GM21515 (cell line): ENCODE data around the gene B3GNT4.
"Not testable (repeated sequence)": the region's sequence is repeated elsewhere in the genome, so short reads cannot be mapped to it uniquely, and the experiment has no call there.

Source experiments
- ATAC-seq: cut with Tn5 transposase; IDR thresholded peaks from one replicate; pipeline ENCODE4 v1.9.1; 2021; ENCODE audit not compliant: unreplicated experiment

The B3GNT4 gene

GRCh38 chr12:122187466-122187865, 16.0 kb upstream of the B3GNT4 start:
- no peak for ATAC-seq

GRCh38 chr12:122189626-122190475, 13.7 kb upstream of the B3GNT4 start:
- ATAC-seq, result no peak

GRCh38 chr12:122190842-122191668, 12.5 kb upstream of the B3GNT4 start:
- no peak for ATAC-seq

GRCh38 chr12:122192441-122192840, 11.1 kb upstream of the B3GNT4 start:
- no peak for ATAC-seq

- ATAC-seq, result no peak
Measured at GRCh38 chr12:122194804-122195203, 8.7 kb upstream of the B3GNT4 start.

- no peak for ATAC-seq
Measured at GRCh38 chr12:122195405-122195804, 8.1 kb upstream of the B3GNT4 start.

GRCh38 chr12:122197612-122197966, 5.9 kb upstream of the B3GNT4 start:
- ATAC-seq, result no peak

GRCh38 chr12:122199484-122200355, 3.8 kb upstream of the B3GNT4 start:
- no peak for ATAC-seq

- ATAC-seq, result no peak
Measured at GRCh38 chr12:122200541-122201175, 2.9 kb upstream of the B3GNT4 start.

- no peak for ATAC-seq
Measured at GRCh38 chr12:122201381-122201780, 2.1 kb upstream of the B3GNT4 start.

- no peak for ATAC-seq
Measured at GRCh38 chr12:122202017-122202416, 1.5 kb upstream of the B3GNT4 start.

GRCh38 chr12:122202811-122203210, 698 bp upstream of the B3GNT4 start:
- not testable (repeated sequence) for ATAC-seq

- peak; percentile 28 for ATAC-seq
Measured at GRCh38 chr12:122204167-122205052, 901 bp downstream of the B3GNT4 start.

- no peak for ATAC-seq
Measured at GRCh38 chr12:122205053-122205925, 1.8 kb downstream of the B3GNT4 start.

GRCh38 chr12:122206111-122206881, 2.8 kb downstream of the B3GNT4 start:
- no peak for ATAC-seq

- no peak for ATAC-seq
Measured at GRCh38 chr12:122206976-122207375, 3.5 kb downstream of the B3GNT4 start.

- no peak for ATAC-seq
Measured at GRCh38 chr12:122207391-122207790, 3.9 kb downstream of the B3GNT4 start.
